Measurements from ENCODE around the gene THAP6.

The THAP6 gene

GRCh38 chr4:75544870-75545269, 30.6 kb downstream of the THAP6 start:
- Histone ChIP-seq H3K36me3 (ENCODE audit: control insufficient read depth in 2 of 2, insufficient read depth in 1 of 2, low read length in 2 of 2) (peaks cover 0 to 7% of the 10 kb centered on the region in 2 experiments; a peak in 1 of 3 replicates), H3K4me3 (ENCODE audit: low read depth, low read length) (no peak overlapping the region), H3K4me1 (ENCODE audit: control insufficient read depth, insufficient read depth, low read length) (no peaks in the 10 kb centered on the region), H3K27ac (ENCODE audit: extremely low read depth, low read depth, low read length) (no peak overlapping the region), H3K9me3 (ENCODE audit: control insufficient read depth, insufficient read depth, low read depth, low read length) (no peaks in the 10 kb centered on the region)
- POLR2A ChIA-PET = no interaction called here
- CTCF ChIA-PET = interaction anchor here (1.0 kb wide), 1 partner anchor 334 kb away, joined by 3 read pairs; no protein-coding TSS in a partner anchor
- no peak for TF ChIP-seq PRDM10 (tag by site-specific recombination; IDR thresholded peaks at IDR 0.05)
- TF ChIP-seq ZNF341 (tag by site-specific recombination; IDR thresholded peaks at IDR 0.05; ENCODE audit: low read depth) = no peak
- TF ChIP-seq SP3 (tag by site-specific recombination; IDR thresholded peaks at IDR 0.05) = no peak
- no peak for TF ChIP-seq ZNF555 (tag by site-specific recombination; conservative IDR thresholded peaks at IDR 0.05)
- TF ChIP-seq ZNF221 (tag by site-specific recombination; IDR thresholded peaks at IDR 0.05; ENCODE audit: borderline replicate concordance) = no peak
- TF ChIP-seq ZNF23 (tag by site-specific recombination; IDR thresholded peaks at IDR 0.05; ENCODE audit: borderline replicate concordance) = no peak
- no peak for TF ChIP-seq ZNF510 (tag by site-specific recombination; IDR thresholded peaks at IDR 0.05; ENCODE audit: insufficient replicate concordance)
- no peak for TF ChIP-seq ZNF16 (tag by site-specific recombination; IDR thresholded peaks at IDR 0.05; ENCODE audit: low read depth)
- no peak for TF ChIP-seq ZNF596 (tag by site-specific recombination; IDR thresholded peaks at IDR 0.05)
- TF ChIP-seq, protein P1, sequence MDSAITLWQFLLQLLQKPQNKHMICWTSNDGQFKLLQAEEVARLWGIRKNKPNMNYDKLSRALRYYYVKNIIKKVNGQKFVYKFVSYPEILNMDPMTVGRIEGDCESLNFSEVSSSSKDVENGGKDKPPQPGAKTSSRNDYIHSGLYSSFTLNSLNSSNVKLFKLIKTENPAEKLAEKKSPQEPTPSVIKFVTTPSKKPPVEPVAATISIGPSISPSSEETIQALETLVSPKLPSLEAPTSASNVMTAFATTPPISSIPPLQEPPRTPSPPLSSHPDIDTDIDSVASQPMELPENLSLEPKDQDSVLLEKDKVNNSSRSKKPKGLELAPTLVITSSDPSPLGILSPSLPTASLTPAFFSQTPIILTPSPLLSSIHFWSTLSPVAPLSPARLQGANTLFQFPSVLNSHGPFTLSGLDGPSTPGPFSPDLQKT (IDR thresholded peaks at IDR 0.05; ENCODE audit: borderline replicate concordance, low read depth, low read length) = no peak
- TF ChIP-seq ZNF660 (tag by site-specific recombination; IDR thresholded peaks at IDR 0.05) = no peak
- TF ChIP-seq, protein P2, sequence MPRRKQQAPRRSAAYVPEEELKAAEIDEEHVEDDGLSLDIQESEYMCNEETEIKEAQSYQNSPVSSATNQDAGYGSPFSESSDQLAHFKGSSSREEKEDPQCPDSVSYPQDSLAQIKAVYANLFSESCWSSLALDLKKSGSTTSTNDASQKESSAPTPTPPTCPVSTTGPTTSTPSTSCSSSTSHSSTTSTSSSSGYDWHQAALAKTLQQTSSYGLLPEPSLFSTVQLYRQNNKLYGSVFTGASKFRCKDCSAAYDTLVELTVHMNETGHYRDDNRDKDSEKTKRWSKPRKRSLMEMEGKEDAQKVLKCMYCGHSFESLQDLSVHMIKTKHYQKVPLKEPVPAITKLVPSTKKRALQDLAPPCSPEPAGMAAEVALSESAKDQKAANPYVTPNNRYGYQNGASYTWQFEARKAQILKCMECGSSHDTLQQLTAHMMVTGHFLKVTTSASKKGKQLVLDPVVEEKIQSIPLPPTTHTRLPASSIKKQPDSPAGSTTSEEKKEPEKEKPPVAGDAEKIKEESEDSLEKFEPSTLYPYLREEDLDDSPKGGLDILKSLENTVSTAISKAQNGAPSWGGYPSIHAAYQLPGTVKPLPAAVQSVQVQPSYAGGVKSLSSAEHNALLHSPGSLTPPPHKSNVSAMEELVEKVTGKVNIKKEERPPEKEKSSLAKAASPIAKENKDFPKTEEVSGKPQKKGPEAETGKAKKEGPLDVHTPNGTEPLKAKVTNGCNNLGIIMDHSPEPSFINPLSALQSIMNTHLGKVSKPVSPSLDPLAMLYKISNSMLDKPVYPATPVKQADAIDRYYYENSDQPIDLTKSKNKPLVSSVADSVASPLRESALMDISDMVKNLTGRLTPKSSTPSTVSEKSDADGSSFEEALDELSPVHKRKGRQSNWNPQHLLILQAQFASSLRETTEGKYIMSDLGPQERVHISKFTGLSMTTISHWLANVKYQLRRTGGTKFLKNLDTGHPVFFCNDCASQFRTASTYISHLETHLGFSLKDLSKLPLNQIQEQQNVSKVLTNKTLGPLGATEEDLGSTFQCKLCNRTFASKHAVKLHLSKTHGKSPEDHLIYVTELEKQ (tag by site-specific recombination; IDR thresholded peaks at IDR 0.05; ENCODE audit: borderline replicate concordance) = no peak
- TF ChIP-seq ZBTB7A (tag by site-specific recombination; IDR thresholded peaks at IDR 0.05; ENCODE audit: low read depth) = no peak
- TF ChIP-seq, protein P3, sequence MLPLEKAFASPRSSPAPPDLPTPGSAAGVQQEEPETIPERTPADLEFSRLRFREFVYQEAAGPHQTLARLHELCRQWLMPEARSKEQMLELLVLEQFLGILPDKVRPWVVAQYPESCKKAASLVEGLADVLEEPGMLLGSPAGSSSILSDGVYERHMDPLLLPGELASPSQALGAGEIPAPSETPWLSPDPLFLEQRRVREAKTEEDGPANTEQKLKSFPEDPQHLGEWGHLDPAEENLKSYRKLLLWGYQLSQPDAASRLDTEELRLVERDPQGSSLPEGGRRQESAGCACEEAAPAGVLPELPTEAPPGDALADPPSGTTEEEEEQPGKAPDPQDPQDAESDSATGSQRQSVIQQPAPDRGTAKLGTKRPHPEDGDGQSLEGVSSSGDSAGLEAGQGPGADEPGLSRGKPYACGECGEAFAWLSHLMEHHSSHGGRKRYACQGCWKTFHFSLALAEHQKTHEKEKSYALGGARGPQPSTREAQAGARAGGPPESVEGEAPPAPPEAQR (tag by site-specific recombination; IDR thresholded peaks at IDR 0.05) = no peak
- no peak for TF ChIP-seq ZFP37 (tag by site-specific recombination; IDR thresholded peaks at IDR 0.05)
- no peak for TF ChIP-seq ZNF140 (tag by site-specific recombination; IDR thresholded peaks at IDR 0.05)
- no peak for TF ChIP-seq ZBTB1 (tag by site-specific recombination; IDR thresholded peaks at IDR 0.05)
- TF ChIP-seq, protein P4, sequence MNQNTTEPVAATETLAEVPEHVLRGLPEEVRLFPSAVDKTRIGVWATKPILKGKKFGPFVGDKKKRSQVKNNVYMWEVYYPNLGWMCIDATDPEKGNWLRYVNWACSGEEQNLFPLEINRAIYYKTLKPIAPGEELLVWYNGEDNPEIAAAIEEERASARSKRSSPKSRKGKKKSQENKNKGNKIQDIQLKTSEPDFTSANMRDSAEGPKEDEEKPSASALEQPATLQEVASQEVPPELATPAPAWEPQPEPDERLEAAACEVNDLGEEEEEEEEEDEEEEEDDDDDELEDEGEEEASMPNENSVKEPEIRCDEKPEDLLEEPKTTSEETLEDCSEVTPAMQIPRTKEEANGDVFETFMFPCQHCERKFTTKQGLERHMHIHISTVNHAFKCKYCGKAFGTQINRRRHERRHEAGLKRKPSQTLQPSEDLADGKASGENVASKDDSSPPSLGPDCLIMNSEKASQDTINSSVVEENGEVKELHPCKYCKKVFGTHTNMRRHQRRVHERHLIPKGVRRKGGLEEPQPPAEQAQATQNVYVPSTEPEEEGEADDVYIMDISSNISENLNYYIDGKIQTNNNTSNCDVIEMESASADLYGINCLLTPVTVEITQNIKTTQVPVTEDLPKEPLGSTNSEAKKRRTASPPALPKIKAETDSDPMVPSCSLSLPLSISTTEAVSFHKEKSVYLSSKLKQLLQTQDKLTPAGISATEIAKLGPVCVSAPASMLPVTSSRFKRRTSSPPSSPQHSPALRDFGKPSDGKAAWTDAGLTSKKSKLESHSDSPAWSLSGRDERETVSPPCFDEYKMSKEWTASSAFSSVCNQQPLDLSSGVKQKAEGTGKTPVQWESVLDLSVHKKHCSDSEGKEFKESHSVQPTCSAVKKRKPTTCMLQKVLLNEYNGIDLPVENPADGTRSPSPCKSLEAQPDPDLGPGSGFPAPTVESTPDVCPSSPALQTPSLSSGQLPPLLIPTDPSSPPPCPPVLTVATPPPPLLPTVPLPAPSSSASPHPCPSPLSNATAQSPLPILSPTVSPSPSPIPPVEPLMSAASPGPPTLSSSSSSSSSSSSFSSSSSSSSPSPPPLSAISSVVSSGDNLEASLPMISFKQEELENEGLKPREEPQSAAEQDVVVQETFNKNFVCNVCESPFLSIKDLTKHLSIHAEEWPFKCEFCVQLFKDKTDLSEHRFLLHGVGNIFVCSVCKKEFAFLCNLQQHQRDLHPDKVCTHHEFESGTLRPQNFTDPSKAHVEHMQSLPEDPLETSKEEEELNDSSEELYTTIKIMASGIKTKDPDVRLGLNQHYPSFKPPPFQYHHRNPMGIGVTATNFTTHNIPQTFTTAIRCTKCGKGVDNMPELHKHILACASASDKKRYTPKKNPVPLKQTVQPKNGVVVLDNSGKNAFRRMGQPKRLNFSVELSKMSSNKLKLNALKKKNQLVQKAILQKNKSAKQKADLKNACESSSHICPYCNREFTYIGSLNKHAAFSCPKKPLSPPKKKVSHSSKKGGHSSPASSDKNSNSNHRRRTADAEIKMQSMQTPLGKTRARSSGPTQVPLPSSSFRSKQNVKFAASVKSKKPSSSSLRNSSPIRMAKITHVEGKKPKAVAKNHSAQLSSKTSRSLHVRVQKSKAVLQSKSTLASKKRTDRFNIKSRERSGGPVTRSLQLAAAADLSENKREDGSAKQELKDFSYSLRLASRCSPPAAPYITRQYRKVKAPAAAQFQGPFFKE (tag by site-specific recombination; IDR thresholded peaks at IDR 0.05; ENCODE audit: borderline replicate concordance) = no peak
- TF ChIP-seq ZBTB8A (tag by site-specific recombination; IDR thresholded peaks at IDR 0.05) = no peak
- TF ChIP-seq ZBTB26 (tag by site-specific recombination; optimal IDR thresholded peaks at IDR 0.05) = no peak

Data from HEK293 (cell line).